Thoracic aorta endothelial cell (primary cell): Measurements from ENCODE around the gene SRSF4. TPM values are rescaled to one million over a fixed set of nuclear protein-coding genes. Genes with fewer than 3 reads are reported as not detected.

ENCODE experiments used
- small RNA-seq: library from RNA; depleted of rRNA; stranded (forward); fragments of <200 nt; gene quantifications from one replicate; pipeline ENCODE3, GENCODE V24; 2012
- total RNA-seq: library from RNA; depleted of rRNA; stranded (reverse); fragments of >200 nt; gene quantifications from 2 replicates; pipeline ENCODE4 v1.2.3, GENCODE V29; 2012

SRSF4 gene
- total RNA-seq = 59.6 and 64.0 TPM in 2 replicates

GRCh38 chr1:29181413-29182225 lies at the start of gene SRSF4:
TSS of gene SRSF4 (minus strand) at chr1:29181900. CDS start at chr1:29181752, 148 bp downstream.

GRCh38 chr1:29230553-29231378 lies 49.1 kb upstream of the SRSF4 start, which contains the start of gene MECR:
TSS of gene MECR (minus strand) at chr1:29230934. CDS start at chr1:29230906, 28 bp downstream.

GRCh38 chr1:29123887-29124365 lies 57.8 kb downstream of the SRSF4 start, which contains the start of gene TMEM200B:
TSS of gene TMEM200B (minus strand) at chr1:29123903. CDS start at chr1:29121828, 2,075 bp downstream.

Small RNAs within 50 kb of the gene (small RNA-seq; reads per million reads assigned to genes)
- gene RF02271 = not detected

Other genes with a start within 250 kb of the SRSF4 start
- 0.66 and 2.7 TPM in 2 replicates for gene TMEM200B, start 58.0 kb downstream of the SRSF4 start, total RNA-seq
- gene MECR, start 49.0 kb upstream of the SRSF4 start, total RNA-seq = 24.4 and 24.5 TPM in 2 replicates
- 1.3 and 5.0 TPM in 2 replicates for gene PTPRU, start 54.6 kb upstream of the SRSF4 start, total RNA-seq